Measurements from ENCODE around the gene HIF3A. TPM values are rescaled to one million over a fixed set of nuclear protein-coding genes. Genes with fewer than 3 reads are reported as not detected.

The HIF3A gene
- total and polyA plus RNA-seq, 9 of the 15 experiments (the other 6 are each of a cell fraction or from before 2014, with no cell fraction given) = 0.29 TPM; not detected in 8

DNA sequence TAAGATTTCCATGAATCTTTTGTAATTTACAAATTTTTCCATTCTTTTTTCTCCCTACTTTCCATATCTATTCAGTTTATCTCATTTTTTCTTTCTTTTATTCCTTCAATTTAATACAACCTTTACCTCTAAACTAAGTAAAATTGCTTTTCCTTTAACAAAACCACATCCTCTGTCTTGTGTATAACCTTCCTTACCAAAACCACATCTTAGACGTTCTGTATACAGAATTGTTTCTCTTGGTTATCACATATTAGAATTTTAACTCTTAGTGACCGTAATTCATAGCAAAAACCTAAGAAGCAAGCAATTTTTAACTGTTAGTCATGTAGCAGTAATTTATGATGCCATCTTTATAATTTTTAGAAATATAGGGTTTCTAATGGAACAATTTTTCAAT, 65.1 kb downstream of the HIF3A start:
- Histone ChIP-seq H3K9me1 (ENCODE audit: control insufficient read depth, insufficient read depth, low read length) (no peaks in the 10 kb centered on the region), H3K27ac (ENCODE audit: extremely low read depth, low read depth, low read length) (no peak overlapping the region), H3K4me1 (replicated peaks in 1 of 2; ENCODE audit: control insufficient read depth in 2 of 2, insufficient read depth in 2 of 2, low read length in 2 of 2) (no peaks in the 10 kb centered on the region; a peak in 1 of 5 replicates), H2AFZ (ENCODE audit: low read depth, low read length) (no peak overlapping the region), H3K27me3 (ENCODE audit: control insufficient read depth in 2 of 2, insufficient read depth in 2 of 2, low read length in 2 of 2) (no peaks in the 10 kb centered on the region), H3K9me3 (replicated peaks; ENCODE audit: control insufficient read depth, insufficient read depth, low read depth, low read length) (no peaks in the 10 kb centered on the region), H3K9ac (ENCODE audit: insufficient read depth in 1 of 2, low read depth in 2 of 2, low read length in 2 of 2) (no peak overlapping the region), H3K4me3 (no peak overlapping the region), H3K79me2 (ENCODE audit: control insufficient read depth, insufficient read depth, low read length) (peaks cover 49% of the 10 kb centered on the region), H3K36me3 (ENCODE audit: control insufficient read depth, insufficient read depth, low read length) (peaks cover 72% of the 10 kb centered on the region; the same call in 2 of the 3 replicates), H4K20me1 (replicated peaks; ENCODE audit: control insufficient read depth, insufficient read depth, low read length) (no peaks in the 10 kb centered on the region), H3K4me2 (ENCODE audit: insufficient read depth, low read length) (no peak overlapping the region)
- WGBS (ENCODE audit: insufficient coverage, low coverage, missing lambda C conversion rate) = 64% methylated on average over 2 of the region's 2 CpGs
- DNase-seq (ENCODE audit: extremely low read depth in 1 of 4, low spot score in 3 of 4) (no peak), ATAC-seq (no peak), FAIRE-seq (no peak)
- in situ Hi-C loops (cut with MboI) (no loop called here), intact Hi-C loops (cut with micrococcal nuclease) (no loop called here)
- ChIA-PET POLR2A (no interaction called here), CTCF (ENCODE audit: low intra/inter-chr PET ratio) (interaction anchor here (0.6 kb wide), 1 partner anchor 13 kb away, joined by 3 read pairs; no protein-coding TSS in a partner anchor)
- TF ChIP-seq RBM39 (optimal IDR thresholded peaks at IDR 0.05; ENCODE audit: low read depth, low read length) (no peak), HSF4 (CRISPR knock-in tag; IDR thresholded peaks at IDR 0.05; ENCODE audit: borderline replicate concordance) (no peak), HBP1 (CRISPR knock-in tag; IDR thresholded peaks at IDR 0.05) (no peak), ZNF282 (CRISPR knock-in tag; IDR thresholded peaks at IDR 0.05) (no peak), GABPB1 (CRISPR knock-in tag; IDR thresholded peaks at IDR 0.05) (no peak), ESRRA (IDR thresholded peaks at IDR 0.05; ENCODE audit: borderline replicate concordance, low read depth) (no peak), BDP1 (IDR thresholded peaks at IDR 0.05; ENCODE audit: insufficient read depth, insufficient read length) (no peak), ZNF592 (IDR thresholded peaks at IDR 0.05) (no peak), MEIS2 (IDR thresholded peaks at IDR 0.05; ENCODE audit: partially characterized antibody) (no peak), ZNF586 (CRISPR knock-in tag; conservative IDR thresholded peaks at IDR 0.05) (no peak), PYGO2 (tag; IDR thresholded peaks at IDR 0.05) (no peak), GTF2A2 (tag; IDR thresholded peaks at IDR 0.05) (no peak), SIRT6 (IDR thresholded peaks at IDR 0.05; ENCODE audit: low read depth, low read length) (no peak), SREBF1 (IDR thresholded peaks at IDR 0.05; ENCODE audit: borderline replicate concordance, low read depth, low read length) (no peak), MAFK (IDR thresholded peaks at IDR 0.05; ENCODE audit: low read length) (no peak), ZNF717 (CRISPR knock-in tag; IDR thresholded peaks at IDR 0.05) (no peak)
- BruUV-seq (replicated peaks) = no TSS peak
